HG02759 (cell line): Measurements from ENCODE around the gene KDM1B.
"Not testable (repeated sequence)": the region's sequence is repeated elsewhere in the genome, so short reads cannot be mapped to it uniquely, and the experiment has no call there.

Experiments
- ATAC-seq: cut with Tn5 transposase; IDR thresholded peaks from one replicate; pipeline ENCODE4 v1.9.1; 2021; ENCODE audit warnings: mild to moderate bottlenecking, moderate library complexity; ENCODE audit not compliant: unreplicated experiment

The KDM1B gene

GRCh38 chr6:18186033-18186432 is 30.8 kb downstream of the KDM1B start:
- peak; percentile 44 for ATAC-seq

GRCh38 chr6:18186540-18187250 is 31.5 kb downstream of the KDM1B start:
- ATAC-seq, result peak; percentile 52

- no peak for ATAC-seq
Measured at GRCh38 chr6:18187701-18188100, 32.5 kb downstream of the KDM1B start.

GRCh38 chr6:18189196-18189595 is 34.0 kb downstream of the KDM1B start:
- no peak for ATAC-seq

GRCh38 chr6:18192026-18192425 is 36.8 kb downstream of the KDM1B start:
- no peak for ATAC-seq

- ATAC-seq, result no peak
Measured at GRCh38 chr6:18203786-18204185, 48.6 kb downstream of the KDM1B start.

GRCh38 chr6:18204691-18205090 is 49.5 kb downstream of the KDM1B start:
- no peak for ATAC-seq

GRCh38 chr6:18206591-18206990 is 51.4 kb downstream of the KDM1B start:
- ATAC-seq, result no peak

- no peak for ATAC-seq
Measured at GRCh38 chr6:18207438-18207837, 52.2 kb downstream of the KDM1B start.

GRCh38 chr6:18207949-18208348 is 52.7 kb downstream of the KDM1B start:
- no peak for ATAC-seq

GRCh38 chr6:18208778-18209177 is 53.6 kb downstream of the KDM1B start:
- ATAC-seq, result not testable (repeated sequence)

GRCh38 chr6:18209539-18210197 is 54.4 kb downstream of the KDM1B start:
- ATAC-seq, result no peak

GRCh38 chr6:18210707-18211106 is 55.5 kb downstream of the KDM1B start:
- no peak for ATAC-seq

- ATAC-seq, result peak; percentile 91
Measured at GRCh38 chr6:18211338-18211737, 56.1 kb downstream of the KDM1B start.

GRCh38 chr6:18212231-18212630 is 57.0 kb downstream of the KDM1B start:
- ATAC-seq, result no peak

- no peak for ATAC-seq
Measured at GRCh38 chr6:18213439-18213838, 58.2 kb downstream of the KDM1B start.

GRCh38 chr6:18214003-18214402 is 58.8 kb downstream of the KDM1B start:
- ATAC-seq, result peak; percentile 26

GRCh38 chr6:18215436-18215835 is 60.2 kb downstream of the KDM1B start:
- ATAC-seq, result no peak

GRCh38 chr6:18216411-18216810 is 61.2 kb downstream of the KDM1B start:
- no peak for ATAC-seq

GRCh38 chr6:18218233-18218632 is 63.0 kb downstream of the KDM1B start:
- no peak for ATAC-seq

GRCh38 chr6:18219591-18219990 is 64.4 kb downstream of the KDM1B start:
- ATAC-seq, result no peak

GRCh38 chr6:18221288-18221615 is 66.0 kb downstream of the KDM1B start:
- ATAC-seq, result no peak
